GM03348 (cell line): ENCODE results near the gene SOBP.
A peak's percentile ranks its signal among the peaks of the same experiment; 100 is the strongest.
"Not testable (repeated sequence)": the region's sequence is repeated elsewhere in the genome, so short reads cannot be mapped to it uniquely, and the experiment has no call there.

Experiments
- DNase-seq: peaks from one replicate; pipeline ENCODE4 v3.0.0; 2012; ENCODE audit warnings: low spot score

Gene SOBP

GRCh38 chr6:107488875-107489635 is 862 bp upstream of the SOBP start:
- DNase-seq: peak; percentile 61

DNA sequence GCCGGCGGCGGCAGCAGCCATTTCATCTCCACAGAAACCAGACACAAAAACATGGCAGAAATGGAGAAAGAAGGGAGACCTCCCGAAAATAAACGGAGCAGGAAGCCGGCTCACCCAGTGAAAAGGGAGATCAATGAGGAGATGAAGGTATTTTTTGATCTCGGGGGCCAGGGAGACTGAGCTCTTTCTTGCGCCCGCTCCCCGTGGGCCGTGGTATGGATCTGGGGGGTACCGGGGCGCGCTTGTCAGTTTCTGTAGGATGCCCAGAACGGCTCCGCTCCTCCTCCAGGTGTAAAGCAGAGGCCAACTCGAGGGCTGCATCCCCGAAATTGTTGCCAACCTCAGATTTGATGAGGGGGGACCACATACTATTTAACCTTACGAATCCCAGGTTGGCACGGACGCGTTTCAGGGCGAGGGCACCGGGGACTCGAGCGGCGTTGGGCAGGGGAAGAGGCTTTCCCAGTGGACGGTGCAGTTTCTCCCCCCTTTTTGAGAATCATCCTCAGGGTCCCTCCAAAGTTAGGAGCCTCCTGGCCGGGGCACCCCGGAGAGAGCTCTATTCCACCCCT is 735 bp downstream of the SOBP start:
- no peak for DNase-seq

DNA sequence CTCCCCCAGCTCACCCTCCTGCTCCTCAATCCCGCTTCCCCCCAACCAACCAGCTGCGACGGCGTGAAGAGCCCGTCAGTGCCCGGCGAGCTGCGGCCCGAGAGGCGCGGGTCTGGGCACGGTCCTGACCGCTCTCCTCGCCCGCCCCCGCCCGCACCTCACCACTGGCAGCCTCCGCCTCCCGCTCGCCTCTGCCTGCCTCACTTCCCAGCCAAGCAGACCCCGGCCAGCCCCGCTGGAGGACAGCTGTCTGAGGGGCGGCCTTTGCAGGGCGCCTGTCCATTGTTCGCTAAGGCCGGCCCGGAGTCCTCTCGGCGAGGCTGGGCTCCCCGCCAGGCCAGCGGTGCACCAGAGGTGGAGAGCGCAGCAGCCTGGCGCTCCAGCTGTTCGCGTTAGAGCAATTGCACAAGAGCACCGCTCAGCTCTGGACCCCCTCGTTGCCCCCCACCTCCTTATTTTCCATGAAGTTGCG is 1.3 kb downstream of the SOBP start:
- DNase-seq: peak; percentile 54

DNA sequence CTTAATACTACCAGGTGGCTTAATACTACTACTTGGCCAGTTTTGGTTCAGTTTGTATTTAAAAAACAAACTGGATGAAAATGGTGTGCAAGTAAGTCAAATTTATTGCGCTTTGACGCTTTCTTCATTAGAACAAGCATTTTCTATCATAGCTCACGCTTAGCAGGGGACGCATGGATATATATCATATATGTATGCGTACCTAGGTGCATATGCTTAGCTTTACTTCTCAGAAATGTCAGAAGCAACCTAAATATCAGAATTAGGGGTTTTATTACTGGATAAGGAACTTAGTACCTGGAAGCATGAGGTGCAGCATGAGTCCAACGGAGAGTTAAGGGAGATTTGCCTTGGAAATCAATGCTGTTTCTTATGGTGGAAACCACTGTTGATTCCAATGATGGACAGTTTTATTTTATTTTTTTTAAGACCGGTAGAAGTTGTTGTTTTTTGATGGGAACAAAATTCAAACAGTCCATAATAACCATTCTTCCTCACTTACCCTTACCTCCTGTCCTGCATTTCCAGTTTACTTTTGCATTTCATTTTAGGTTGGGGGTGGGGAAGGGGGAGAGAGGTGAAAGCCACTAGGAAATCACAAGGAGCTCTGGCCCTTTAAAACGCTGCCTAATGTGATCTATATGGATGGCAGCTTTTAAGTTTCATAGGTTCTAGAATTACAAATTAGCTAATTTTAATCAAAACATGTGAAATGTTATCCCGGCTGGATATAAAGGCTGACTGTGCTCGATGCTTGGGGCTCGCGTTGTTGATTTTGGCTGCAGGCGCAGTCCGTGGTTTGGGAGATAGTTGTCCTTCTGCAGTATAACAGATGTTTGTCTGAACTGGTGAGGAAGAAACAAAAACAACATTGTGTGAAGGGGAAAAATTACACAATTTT is 2.1 kb downstream of the SOBP start:
- peak; percentile 67 for DNase-seq

GRCh38 chr6:107493158-107494057 is 3.5 kb downstream of the SOBP start:
- DNase-seq: no peak

DNA sequence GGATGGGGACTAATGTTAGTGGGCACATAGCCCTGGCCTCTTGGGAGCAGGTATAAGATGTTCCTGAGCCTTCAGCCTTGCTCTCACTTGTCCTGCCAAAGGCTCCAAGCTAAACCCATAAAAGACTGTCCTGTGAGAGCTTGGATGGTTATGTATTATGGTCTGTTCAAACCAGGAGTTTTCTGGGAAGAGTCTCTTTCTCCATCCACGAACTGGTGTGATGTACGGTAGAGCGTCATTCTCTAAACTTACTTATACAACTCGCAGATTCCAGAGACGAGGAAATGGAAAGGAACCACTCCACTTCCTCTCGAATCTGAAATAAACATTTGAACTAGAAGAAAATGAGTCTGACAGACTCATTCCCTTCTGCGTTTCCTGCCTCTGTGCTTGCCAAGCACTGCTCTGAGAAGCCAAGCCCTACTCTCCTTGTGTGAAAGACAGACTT is 5.3 kb downstream of the SOBP start:
- DNase-seq: peak; percentile 17

DNA sequence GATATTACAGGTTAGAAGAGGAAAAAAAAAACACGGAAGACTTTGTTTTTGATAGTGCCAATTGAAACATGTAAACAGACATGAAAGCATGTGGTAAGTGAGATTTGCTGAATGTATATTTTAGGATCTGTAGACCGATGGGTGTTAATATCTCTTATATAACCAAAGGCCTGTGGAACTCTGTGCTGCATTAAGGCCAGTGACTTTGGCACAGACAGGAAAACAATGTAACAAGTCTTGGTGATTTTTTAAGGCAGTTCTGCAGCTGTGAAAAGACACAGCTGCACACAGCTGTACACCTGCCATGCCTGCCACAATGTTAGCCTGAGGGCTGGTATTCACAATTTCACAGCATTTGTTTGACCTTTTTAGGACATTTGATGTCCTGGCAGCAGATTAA is 6.1 kb downstream of the SOBP start:
- DNase-seq: no peak

- no peak for DNase-seq
These were observed 7.2 kb downstream of the SOBP start for GRCh38 chr6:107496892-107497684.

GRCh38 chr6:107504270-107505026 is 14.5 kb downstream of the SOBP start:
- DNase-seq: no peak

DNA sequence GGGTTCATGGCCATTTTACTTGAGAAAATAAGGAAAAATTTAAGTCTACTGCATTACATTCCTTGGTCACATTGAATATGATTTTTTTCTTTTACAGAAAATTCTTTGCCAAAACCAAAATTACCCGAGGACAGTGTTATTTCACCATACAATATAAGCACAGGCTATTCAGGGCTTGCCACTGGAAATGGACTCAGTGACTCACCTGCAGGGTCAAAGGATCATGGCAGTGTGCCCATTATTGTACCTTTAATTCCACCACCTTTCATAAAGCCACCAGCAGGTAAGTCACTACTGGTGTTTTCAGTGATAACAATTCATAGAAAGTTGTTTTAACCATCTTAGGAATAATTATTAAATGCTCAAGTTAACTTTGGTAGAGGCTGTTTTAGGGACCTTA is 16.2 kb downstream of the SOBP start:
- no peak for DNase-seq

DNA sequence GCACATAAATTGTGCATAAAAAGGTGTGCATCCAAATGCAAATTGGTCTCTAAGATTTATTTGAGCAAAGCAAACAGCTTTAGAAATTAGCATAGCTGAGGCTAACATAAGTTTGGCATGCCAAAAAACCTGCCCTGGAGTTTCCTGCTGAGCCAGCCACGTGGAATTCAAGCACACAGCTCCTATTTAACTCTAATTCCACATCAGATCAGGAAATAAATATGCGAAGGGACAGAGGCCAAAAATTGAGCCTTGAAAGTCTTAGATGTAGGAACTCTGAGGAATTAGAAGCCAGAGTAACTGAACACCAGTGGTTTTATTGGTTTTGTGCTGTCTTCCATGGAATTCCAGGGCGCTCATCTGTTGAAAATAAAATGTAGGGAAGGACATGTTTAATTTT is 19.6 kb downstream of the SOBP start:
- DNase-seq: no peak

- no peak for DNase-seq
These were observed 20.2 kb downstream of the SOBP start for GRCh38 chr6:107510108-107510507.

GRCh38 chr6:107511511-107511993 is 21.6 kb downstream of the SOBP start:
- DNase-seq: no peak

GRCh38 chr6:107513214-107513613 is 23.3 kb downstream of the SOBP start:
- DNase-seq: no peak

DNA sequence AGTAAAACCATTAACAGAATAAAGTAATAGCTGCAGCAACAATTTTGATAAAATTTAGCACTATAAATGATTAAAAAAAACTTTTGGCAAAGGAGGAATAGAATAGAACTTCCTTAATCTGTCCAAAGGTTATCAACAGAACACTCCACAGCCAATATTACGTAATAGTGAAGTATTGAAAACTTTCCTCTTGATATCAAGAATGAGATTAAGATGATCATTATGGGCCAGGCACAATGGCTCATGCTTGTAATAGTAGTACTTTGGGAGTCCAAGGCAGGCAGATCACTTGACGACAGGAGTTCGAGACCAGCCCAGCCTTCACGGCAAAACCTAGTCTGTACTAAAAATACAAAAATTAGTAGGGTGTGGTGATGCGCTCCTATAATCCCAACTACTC is 26.0 kb downstream of the SOBP start:
- no peak for DNase-seq

DNA sequence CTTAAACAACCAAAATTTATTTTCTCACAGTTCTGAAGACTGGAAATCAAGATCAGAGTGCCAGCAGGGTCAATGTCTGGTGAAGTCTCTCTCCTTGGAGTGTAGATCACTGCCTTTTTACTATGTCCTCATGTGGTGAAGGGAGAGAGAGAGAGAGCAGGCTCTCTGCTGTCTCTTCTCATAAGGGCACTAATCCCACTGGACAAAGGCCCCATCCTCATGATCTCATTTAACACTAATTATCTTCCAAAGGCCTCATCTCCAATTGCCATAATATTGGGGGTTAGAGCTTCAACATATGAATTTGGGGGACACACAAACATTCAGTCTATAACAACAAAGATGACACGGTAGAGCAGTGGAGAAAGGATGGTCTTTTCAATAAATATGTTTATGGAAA is 27.4 kb downstream of the SOBP start:
- DNase-seq: no peak

DNA sequence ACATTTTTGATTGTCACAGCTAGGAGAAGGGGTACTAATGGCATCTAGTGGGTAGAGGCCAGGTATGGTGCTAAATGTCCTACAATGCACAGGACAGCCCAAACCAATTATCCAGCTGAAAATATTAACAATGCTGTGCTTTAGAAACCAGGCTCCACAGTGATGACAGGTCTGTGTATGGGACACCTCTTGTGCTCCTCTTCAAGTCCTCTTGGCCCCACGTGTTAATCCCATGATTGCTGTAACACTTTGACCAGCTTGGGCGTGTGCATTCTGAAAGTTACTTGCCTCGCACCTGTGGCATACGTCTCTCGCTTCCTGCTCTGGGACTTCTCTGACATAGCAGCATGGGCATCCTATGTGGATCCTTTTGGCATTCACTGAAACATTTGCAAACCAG is 29.3 kb downstream of the SOBP start:
- not testable (repeated sequence) for DNase-seq

DNA sequence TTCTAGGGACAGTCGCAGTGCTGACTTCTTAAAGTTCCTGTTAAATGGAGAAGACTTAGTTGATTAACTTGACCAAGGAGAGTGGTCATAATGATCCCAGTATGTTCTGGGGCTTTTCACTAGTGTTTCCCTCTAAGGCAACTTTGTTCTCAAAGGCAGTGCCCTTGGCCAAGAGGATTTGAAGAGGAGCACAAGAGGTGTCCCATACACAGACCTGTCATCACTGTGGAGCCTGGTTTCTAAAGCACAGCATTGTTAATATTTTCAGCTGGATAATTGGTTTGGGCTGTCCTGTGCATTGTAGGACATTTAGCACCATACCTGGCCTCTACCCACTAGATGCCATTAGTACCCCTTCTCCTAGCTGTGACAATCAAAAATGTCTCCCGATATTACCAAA is 30.8 kb downstream of the SOBP start:
- DNase-seq: not testable (repeated sequence)

DNA sequence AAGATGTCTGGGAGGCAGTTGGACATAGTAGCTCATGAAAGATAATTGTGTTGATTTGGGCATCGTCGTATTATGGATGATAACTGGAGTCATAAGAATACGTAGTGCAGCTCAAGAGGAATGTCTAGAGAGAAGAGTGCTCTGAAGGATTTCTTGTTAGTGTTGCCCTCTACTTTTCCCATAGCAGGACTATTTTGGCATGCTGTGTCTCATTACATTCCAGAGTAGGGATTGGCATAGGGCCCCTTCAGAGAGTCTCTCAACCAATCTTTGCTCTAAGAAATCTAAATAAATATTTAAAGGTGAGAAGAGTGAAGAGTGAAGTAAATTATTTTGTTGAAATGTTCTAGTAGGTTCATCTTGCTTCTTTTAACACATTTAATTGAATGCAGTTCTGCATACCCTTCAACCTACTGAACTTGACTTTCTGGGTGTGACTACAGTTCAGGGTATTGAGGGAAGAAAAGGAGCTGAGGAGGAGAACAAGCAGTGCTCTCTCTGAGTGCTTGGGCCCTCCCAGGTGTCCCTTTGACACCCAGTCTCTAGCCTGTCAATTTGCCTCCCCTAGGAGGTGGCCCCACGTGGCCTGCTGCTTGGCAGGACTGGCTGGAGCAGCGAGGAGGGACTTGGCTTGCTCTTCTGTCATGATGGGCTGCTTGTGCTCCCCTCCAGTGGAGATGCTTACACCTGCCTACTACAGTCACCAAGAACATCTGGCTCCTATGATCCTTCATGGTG is 33.3 kb downstream of the SOBP start:
- DNase-seq: no peak
